DMS 273 (cell line): ENCODE data around the gene ELP2.

ENCODE experiments used
- DNase-seq: peaks from one replicate; lab custom pipeline; 2025; ENCODE audit not compliant: unreplicated experiment; lab: John Stamatoyannopoulos, UW

ELP2 gene

DNA sequence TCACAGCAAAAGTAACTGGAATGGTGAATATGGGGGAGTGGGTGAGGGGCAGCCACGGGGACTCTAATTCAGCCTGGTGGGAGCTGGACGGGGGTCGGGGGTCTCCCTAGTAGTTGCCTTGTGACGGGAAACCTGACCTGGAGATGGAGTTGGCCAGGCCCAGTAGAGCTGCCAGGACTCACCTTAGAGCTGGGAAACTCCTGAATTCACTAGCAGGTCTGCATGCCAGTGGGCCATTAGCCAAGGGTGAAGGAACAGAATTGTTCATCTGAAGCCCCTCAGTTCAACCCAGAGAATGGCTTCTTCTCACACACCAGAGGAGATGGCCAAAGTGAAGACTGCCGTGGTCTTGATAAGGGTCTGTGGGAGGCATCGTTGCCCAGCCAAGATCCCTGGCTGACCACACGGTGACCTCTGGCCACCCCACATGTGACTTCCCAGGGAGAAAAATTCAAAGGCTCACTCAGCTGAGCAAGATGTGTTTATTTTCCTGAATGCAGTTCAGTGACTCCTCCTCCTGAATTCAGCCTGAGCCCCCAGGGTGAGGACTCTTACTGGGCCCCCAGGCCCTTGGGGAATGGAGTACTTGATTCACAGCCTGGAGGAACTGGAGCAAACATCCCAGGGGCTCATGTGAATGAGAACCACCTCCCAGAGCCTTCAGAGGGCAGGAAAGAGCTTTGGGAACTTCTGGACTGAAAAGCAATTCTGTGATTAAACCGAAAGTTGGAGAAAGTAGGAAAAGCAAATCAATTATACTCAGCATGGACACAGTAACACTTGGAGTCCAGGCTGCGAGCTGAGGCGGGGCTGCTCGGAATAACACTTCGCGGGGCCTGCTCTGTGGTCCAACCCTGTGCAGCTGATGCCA lies 82.8 kb downstream of the ELP2 start:
- DNase-seq = peak; percentile 13

DNA sequence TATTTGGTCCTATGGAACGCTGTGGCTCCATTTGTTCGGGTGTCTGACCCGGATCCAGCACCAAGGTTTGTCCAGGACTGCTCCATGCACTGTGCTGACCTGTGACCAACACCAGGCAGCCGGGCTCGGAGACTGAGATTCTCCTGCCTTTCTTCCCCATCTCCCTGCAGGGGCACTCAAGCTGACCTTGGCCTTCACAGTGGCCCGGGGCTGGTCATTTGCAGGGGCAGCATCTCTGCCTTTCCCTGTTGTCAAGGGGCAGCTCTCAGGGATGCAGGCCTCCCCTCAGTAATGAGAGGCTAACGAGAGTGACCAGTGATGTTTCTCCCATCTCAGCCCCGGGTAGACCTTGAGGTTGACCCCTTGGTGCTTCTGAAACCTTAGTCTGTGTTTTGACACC lies 85.1 kb downstream of the ELP2 start:
- no peak for DNase-seq

DNA sequence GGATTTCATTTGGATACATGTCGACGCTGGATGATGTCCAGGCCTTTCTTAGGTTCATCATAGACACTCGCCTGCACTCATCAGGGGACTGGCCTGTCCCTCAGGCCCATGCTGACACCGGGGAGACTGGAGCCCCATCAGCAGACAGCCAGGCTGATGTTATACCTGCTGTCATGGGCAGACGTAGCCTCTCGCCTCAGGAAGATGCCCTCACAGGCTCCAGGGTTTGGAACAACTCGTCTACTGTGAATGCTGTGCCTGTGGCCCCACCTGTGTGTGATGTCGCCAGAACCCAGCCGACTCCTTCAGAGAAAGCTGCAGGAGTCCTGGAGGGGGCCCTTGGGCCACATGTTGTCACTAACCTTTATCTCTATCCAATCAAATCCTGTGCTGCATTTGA lies 85.9 kb downstream of the ELP2 start:
- no peak for DNase-seq

DNA sequence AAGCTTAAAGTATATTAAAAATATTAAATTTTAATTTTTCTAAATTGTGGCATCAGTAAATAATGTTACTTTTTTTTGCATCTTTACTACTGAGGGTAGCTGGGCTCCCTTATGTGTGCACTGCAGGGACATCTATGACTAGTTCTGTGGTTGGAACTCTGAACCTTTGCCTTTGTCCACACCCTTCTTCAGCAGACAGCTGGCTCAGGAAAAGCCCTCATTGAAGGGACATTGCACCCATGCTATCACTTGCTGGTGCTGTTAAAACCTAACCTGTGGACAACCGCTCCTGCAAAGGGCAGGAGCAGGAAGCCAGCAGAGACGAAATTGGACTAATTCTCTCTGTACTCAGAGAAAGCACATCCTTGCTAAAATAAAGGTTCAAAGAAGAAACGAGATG lies 87.6 kb downstream of the ELP2 start:
- DNase-seq = no peak

DNA sequence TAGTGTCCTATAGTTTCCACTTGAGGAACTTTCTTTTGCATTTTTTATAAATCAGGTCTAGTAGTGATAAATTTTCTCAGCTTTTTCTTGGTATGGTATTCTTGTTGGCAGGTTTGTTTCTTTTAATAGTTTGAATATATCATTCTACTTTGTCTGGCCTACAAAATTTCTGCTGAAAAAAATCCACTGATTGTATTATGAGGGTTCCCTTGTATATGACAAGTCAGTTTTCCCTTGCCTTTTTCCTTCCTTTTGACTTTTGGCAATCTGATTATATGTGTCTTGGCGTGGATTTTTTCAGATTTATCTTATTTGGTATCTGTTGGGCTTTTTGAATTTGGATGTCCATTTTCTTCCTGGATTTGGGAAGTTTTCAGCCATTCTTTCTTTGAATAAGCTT lies 99.5 kb downstream of the ELP2 start:
- no peak for DNase-seq
